Left kidney (tissue), 2 donors: ENCODE measurements around the gene CSTF2T. TPM values are rescaled to one million over a fixed set of nuclear protein-coding genes. Genes with fewer than 3 reads are reported as not detected.
"Not testable (repeated sequence)": the region's sequence is repeated elsewhere in the genome, so short reads cannot be mapped to it uniquely, and the experiment has no call there.

Experiments used
- DNase-seq: peaks from one replicate; pipeline ENCODE4 v3.0.0-alpha.2; 2013
- polyA plus RNA-seq: library from polyadenylated mRNA; unstranded; fragments of 120-200 nt; gene quantifications from one replicate; pipeline ENCODE4 v1.2.1, GENCODE V29; 2013; ENCODE audit not compliant: insufficient read length

The CSTF2T gene
- polyA plus RNA-seq, 1 donor, result 41.5 TPM

DNA sequence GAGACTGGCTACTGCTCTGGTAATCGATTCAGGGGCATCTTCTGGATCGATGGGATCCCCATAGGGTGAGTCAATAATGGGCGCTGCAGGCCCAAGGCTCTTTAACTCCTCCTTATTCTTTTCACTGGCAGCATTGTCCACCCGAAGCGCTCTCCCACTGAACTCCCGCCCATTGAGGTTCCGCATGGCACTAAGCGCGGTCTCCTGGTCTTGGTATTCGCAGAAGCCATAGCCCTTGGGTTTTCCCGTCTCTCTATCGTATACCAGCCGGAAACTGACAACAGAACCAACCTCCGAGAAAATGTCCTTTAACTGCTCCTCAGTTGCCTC, 285 bp downstream of the CSTF2T start:
- DNase-seq, result no peak

DNA sequence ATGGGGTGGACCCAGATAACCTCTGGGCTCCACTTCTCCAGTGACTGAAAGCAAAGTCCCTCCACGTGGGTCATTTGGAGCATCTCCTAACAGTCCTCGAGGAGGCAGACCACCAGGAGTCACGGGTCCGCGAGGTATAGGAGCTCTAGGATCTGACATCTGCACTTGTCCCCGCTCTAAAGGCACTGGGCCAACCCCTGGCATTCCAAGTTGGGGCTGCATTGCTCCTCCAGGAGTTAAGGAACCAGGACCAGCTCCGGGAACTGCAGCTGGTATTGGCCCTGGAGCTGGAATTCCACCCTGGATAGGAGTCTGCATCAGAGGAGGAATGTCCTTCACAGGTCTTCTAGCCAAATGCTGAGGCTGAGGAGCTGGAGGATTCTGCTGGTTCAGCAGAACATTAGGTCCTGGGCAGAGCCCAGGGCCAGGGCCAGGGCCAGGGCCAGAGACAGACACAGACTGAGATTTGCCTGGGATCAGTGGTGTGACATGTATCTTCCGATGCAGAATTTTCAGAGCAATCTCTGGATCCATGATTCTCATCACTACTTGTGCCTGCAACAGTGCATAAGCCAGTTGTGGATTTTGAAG, 827 bp downstream of the CSTF2T start:
- no peak for DNase-seq

DNA sequence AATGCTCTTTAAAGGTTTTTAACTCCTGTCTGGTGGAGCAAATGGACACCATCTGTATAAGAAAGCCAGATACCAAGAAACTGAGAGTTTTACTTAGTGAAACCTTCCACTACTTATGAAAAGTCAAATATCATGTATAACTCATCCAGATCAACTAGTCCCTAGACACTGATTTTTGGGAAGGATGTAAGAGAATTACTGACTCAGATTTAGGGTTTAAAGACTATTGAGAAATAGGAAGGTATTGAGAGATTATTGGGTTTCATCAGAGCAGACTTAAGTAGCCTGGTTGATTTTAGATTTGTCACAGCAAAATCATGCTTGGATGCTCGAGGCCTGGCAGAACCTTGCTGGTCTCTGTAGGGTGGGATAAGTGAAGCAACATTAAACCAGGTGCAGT, 3.1 kb downstream of the CSTF2T start:
- DNase-seq, result no peak

DNA sequence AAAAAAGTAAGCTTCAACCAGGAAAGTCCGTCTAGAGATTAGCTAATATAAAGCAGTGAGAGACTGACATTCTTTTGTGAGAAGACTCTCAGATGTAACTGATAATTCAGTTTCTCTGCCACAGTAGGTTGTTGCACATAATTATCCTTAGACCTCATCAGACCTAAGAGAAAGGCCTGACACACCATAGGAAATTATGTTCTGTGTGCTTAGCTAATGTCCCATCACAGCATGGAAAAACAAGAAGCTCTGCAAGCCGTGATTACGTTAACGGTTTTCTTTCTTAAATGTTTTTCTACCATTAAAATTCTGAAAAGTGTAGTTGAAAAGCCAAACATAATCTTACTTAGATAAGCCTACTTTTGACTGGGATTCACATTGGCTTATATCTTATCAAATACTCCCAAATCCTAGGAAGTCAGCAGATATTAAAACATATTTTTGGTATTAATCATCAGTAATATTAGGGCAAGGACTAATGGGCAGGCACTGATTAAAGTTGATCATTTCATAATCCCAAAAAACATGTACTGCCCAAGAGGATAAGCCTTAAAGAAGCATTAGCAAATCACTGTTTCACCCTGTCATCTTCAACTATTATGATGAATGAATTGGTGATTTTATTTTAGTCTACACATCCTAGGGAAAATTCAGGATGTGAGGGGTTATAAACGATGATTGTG, 5.2 kb downstream of the CSTF2T start:
- no peak for DNase-seq

DNA sequence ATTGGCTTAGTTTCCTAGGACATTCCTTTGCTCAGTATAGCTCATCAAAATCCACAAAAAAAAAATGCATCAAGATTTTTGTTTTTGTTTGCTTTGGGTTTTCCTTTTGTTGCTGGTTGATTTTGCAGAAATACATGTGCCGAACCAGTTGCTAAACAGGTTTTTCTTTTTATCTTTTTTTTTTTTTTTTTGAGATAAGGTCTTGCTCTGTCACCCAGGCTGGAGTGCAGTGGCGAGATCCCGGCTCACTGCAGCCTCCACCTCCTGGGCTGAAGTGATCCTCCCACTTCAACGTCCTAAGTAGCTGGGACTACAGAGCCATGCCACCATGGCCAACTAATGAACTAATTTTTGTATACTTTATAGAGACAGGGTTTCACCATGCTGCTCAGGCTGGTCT, 8.3 kb downstream of the CSTF2T start:
- DNase-seq, result no peak

DNA sequence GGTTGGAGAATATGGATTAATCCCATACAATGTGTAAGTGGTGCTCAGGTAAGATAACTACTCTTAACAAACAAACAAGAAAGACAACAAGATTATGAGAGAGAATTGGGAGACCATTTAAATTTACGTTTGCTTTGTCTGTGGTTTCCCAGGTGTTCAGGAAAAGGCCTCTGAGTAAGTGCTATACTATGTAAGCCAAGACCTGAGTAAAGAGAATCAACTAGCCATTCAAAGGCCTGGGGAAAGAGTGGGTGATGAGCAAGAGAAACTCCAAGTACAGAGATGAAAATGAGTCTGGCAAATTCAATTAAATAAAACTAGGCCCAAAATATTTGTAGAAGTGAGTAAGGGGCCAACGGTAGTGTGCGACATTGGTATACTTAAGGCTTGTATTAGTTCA, 9.9 kb downstream of the CSTF2T start:
- no peak for DNase-seq

DNA sequence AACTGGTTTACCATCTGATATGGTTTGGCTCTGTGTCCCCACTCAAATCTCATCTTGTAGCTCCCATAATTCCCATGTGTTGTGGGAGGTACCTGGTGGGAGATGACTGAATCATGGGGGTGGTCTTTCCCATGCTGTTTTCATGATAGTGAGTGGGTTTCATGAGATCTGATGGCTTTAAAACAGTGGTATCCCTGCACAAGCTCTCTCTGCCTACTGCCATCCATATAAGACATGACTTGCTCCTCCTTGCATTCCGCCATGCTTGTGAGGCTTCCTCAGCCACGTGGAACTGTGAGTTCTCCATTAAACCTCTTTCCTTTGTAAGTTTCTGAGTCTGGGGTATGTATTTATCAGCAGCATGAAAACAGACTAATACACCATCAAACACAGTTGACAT, 10.6 kb downstream of the CSTF2T start:
- DNase-seq, result not testable (repeated sequence)

DNA sequence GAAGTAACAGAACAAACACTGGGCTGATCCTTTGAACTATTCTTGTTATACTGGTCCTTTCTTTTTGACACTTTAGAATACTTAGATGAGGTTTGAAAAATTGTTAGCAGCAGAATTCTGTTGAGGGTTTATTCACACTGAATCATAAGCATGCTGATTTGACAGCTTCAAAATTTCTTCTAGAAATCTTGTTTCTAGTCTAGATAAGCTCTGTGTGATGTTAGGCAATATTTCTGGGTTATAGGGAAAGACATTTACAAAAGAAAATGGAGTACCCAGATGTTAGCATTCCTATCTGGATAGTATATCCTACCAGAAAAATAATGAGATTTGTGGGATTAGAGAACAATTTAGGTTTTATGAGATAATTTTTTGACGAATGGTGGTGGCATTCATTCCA, 12.1 kb downstream of the CSTF2T start:
- DNase-seq, result no peak

DNA sequence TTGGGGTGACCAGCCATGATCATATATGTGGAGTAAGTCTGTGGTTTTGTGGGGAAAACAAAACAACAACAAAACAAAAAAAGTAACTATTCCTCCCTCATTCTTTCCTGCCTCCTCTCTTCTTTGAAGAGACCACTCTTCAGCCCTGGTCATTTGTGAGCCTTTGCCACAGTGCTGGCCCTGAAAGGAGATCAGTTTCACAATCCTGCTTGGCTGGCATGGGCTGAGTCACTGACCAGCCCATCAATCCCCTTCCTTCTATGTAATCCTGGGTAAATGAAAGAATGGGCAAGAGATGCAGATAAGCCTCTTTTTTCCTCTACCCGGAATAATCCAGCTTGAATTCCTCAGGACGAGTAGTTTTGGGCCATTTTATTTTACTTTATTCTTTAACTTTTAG, 13.6 kb downstream of the CSTF2T start:
- no peak for DNase-seq

DNA sequence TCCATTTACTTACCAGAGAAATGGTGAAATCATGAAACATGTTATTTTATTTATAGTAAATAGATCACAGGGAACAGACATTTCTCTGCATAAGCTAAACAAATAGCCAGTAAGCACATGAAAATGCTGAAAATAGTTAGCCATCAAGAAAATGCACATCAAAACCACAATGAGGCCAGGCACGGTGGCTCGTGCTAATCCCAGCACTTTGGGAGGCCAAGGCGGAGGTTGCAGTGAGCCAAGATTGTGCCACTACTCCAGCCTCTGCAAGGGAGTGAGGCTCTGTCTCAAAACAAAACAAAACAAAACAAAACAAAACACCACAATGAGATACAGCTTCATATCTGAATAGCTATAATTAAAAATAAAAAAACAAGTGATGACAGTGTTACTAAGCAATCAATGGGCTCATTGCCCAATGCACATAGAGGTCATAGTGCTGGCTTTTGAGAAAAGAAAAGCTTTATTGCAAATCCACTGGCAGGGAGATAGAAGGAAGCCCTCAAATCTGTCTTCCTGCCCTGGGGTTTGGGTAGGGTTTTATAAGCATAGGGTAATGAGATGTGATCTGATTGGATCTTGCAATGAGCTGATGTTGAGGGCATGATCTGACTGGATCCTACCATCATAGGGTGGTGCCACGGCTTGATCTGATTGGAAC, 16.2 kb downstream of the CSTF2T start:
- no peak for DNase-seq

DNA sequence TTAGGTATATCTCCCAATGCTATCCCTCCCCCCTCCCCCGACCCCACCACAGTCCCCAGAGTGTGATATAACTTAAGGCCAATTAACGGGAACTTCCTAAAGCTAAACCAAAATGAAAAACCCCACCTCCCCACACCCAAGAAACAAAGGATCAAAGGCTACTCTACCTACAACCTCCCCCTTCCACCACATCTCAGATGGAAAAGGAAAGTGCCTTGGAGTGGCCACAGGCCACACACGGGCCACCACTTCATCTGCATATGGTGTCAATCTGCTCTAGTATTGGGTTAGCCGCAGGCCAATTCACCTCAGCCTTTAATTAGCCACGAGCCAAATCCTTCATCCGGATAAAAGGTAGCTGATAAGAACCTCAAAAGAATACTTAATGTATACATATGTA, 19.6 kb downstream of the CSTF2T start:
- DNase-seq, result no peak

DNA sequence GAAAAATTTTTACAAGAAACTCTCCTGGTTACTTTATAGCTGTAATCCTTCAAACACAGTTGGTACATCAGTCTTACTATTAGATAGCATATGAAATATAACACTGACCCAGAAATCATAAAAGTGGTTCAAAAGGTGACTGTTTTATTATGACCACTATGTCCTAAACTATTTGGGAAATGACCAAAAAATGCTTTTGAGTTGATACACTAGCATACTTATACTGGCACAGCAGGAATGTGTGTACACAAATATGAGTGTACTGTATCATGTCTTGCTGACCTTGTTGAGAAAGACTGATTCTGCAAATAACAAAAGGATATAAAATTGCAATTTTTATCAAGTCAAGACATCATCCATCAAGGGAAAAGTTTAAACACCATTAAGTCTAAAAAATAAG, 24.3 kb downstream of the CSTF2T start:
- DNase-seq, result no peak

DNA sequence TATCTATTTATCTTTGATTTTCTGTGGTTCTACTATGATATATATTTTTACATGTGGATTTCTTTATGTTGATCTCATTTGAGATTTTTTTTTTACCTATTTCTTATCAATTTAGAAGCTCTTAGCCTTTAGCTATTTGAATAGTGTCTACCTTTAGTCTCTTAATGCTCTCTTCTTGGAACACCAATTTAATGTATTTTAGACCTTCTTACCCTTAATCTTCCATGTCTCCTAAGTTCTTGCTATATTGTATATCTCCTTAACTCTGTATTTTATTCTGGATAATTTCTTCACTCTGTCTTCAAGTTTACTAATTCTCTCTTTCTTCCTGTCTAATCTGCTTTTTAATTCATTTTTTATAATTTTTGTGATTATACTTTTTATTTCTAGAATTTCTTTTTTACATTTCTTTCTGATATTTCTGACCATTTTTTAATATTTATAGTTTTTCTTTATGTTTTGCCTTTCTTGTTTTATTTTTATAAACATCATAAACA, 27.3 kb downstream of the CSTF2T start:
- DNase-seq, result no peak

DNA sequence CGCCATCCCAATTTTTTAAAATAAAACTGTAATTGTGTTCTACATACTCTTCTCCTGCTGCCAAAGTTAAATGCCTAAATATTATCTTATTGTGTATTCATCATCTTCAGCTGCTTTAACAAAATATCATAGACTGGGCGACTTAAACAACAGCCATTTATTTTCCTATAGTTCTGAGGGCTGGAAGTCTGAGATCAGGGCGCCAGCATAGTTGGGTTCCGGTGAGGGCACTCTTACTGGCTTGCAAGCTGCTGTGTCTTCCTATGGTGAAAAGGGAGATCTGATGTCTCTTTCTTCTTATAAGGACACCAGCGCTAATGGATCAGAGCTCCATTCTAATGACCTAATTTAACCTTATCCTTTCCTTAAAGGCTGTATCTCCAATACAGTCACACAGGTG, 30.4 kb downstream of the CSTF2T start:
- DNase-seq, result no peak

DNA sequence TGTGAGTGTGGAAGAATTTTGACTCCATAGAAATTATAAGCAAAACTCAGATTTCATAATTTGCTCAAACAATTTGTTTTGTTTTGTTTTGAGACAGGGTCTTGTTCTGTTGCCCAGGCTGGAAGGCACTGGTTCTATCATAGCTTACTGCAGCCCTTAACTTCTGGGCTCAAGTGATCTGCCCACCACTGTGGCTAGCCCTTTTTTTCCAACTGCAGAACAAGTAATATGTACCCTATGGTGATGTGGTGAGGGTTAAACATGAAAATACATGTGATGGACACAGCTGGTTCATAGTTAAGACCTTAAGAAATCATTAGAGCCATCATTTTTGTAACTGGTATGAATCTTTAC, 31.1 kb downstream of the CSTF2T start:
- DNase-seq, result no peak

DNA sequence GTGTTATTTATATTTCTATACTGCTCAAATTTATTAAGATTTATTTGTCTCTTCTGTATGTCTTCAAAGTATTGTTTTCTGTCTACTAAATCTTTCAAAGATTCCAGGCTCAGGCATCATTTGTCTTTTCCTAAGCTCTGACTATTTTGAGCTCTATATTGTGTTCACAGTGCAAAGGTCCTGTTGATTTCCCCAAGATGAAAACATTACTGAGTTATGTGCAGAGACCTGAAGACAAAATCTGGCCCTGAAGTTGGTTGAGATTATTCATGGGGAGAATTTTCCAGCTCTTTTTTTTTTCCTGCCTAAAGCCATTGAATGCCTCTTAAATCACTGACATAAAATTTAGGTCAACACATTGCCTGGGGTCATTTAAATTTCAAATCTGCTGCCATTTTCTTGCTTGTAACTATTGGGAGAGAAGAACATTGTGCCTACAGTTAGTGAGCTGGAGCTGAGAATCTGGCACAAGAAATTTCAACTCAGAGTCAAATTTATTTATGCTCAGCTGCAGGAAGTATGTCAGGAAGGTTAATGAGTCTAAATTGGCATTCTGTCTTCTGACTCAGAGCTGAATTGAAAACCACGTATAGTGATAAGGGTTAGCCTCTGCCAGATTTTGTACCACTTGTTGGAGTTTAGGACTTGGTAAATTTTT, 31.6 kb downstream of the CSTF2T start:
- no peak for DNase-seq

DNA sequence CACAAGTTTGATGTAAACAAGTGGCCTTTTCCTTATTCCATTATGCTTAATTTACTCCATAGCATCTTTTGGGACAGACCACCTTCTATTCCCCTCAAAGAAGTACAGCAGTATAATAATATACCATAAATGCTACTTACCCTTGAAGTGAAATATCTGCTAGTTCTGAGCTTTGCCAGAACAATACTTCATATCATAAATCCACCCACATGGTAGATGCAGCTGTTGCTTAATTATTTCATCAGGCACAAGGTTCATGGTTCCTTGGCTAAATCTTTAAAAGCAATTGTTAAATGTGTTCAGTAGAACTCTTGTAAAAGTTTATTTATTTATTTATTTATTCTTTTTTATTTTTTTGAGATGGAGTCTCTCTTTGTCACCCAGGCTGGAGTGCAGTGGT, 32.9 kb downstream of the CSTF2T start:
- no peak for DNase-seq

DNA sequence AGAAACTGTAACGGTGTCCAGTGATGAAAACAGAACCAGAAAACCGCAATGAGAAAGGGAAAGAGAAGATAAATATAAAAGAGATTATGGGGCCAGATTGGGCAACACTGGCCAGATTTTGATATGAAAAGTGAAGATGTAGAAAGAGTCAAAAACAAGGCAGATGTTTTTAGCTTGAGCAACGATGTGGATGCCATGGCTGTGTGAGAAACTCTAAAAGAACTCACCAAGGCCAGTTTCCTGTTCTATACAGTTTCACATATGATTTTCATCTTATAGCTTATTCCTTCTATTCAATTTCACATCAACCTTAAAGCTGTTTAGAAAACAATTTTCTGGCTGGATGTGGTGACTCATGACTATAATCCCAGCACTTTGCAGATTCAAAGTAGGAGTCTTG, 36.3 kb downstream of the CSTF2T start:
- DNase-seq, result no peak

DNA sequence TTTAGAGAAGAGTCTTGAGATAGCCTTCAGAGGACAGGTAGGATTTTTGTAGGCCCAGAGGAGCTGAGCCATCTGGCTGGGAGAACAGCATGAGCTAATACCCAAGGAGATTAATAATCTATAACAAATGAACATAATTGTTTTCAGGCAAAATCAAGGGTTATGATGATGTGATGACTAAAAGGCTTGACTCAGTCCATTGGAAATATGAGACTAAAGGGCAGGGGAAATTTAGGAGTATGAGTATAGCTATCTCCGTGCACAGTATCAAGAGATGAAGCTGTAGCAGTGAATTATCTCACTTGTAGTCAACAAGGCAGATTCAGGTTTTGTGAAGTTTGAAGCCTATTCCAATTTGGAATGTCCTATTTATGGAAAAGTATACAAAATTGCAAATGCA, 40.1 kb downstream of the CSTF2T start:
- DNase-seq, result no peak

DNA sequence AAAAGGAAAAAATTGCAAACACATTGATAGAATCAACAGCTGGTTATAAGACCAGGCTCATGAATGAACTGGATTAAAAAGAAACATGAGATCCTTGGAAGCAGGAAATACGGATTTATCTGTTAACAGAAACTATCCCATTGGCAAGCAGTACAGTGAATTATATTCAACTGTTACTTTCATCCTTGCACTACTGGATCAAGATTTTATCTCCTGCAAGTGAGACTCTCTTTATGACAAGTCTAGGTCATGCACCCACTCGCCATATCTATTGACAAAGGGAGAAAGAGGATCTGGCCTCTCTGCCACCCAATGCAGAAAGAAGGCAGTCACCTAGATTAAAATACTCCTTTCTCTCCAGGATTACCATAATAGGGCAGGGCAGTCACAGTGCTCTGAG, 41.4 kb downstream of the CSTF2T start:
- DNase-seq, result no peak

DNA sequence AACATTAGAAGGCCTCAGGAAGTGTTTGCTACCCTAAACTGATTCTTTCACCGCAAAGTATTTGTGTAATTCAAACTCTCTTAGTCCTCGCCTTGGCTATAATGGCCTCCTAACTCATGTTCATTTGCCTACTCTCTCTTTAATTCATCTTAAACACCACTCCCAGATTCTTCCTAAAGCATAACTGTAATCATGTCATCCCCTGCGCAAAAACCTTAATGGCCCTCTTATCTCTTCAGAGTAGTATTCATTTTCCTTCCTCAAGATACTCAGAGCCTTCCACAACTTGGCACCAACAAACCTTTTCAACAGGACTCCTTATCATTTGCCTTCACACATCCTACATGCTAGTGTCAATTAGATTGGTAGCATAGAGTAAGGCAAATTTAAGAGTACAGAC, 42.9 kb downstream of the CSTF2T start:
- no peak for DNase-seq

DNA sequence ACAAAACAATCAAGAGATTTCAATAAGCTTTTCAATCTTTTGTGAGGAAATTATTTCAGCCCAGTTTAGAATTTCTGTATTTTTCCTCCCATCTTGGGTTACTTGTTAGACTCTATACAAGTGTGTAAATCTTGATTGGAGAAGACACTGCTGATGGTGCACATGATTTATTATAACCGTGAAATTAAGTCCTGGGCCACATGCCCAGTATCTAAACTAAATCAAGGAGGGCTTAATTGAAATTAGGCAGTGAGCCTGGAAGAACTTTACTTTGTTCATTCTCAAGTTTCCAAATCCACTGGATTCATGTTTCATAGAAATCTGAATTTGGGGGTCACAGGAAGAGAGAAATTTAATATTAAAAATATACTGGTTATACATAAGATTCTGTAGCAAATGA, 44.5 kb downstream of the CSTF2T start:
- DNase-seq, result peak; percentile 29

DNA sequence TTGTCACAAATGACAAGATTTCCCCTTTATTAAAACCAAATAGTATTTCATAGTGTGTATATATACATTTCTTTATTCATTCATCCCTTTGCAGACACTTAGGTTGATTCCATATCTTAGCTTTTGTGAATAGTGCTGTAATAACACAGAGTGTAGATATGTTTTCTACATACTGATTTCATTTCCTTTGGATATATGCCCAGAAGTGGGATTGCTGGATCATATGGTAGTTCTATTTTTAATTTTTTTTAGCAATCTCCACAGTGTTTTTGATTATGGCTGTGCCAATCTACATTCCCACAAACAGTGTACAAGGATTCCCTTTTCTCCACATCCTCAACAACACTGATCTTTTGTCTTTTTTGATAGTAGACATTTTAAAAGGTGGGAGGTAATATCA, 46.4 kb downstream of the CSTF2T start:
- DNase-seq, result no peak

DNA sequence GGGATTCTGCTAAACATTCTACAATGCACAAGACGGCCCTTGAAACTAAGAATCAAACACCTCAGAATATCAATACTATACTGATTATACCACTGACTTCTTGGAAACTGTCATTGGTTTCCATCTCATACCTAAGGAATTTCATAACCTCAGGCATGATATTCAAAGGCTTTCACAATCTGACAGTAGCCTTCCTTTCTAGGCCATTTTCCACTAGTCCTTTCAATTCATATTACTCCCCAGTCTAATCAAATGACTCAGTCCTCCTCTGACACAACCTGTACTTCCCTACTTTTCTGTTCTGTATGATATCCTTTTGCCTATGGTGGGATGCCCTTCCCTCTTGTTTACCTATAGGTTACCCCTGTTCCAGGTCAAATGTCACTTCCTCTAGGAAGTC, 48.3 kb downstream of the CSTF2T start:
- DNase-seq, result no peak
